Measurements from ENCODE around the gene LNPK. TPM values are rescaled to one million over a fixed set of nuclear protein-coding genes. Genes with fewer than 3 reads are reported as not detected.
"Not testable (repeated sequence)": the region's sequence is repeated elsewhere in the genome, so short reads cannot be mapped to it uniquely, and the experiment has no call there.

The LNPK gene, protein sequence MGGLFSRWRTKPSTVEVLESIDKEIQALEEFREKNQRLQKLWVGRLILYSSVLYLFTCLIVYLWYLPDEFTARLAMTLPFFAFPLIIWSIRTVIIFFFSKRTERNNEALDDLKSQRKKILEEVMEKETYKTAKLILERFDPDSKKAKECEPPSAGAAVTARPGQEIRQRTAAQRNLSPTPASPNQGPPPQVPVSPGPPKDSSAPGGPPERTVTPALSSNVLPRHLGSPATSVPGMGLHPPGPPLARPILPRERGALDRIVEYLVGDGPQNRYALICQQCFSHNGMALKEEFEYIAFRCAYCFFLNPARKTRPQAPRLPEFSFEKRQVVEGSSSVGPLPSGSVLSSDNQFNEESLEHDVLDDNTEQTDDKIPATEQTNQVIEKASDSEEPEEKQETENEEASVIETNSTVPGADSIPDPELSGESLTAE
- total RNA-seq, result 10 to 100 TPM; 28.6 to 33.4 TPM
- long read RNA-seq, full-length matches to known transcripts, result 31 of 39 reads
- long read RNA-seq, partial matches to known transcripts, result 2 of 39 reads
- long read RNA-seq, other reads (novel, unspliced or antisense), result 6 of 39 reads

GRCh38 chr2:176001916-176002687, at the start of gene LNPK:
LNPK (minus strand) TSS chr2:176002267; CDS start chr2:175995584, 6,683 bp downstream.
- intact Hi-C loops (cut with DNase I), result no loop called here
- DNase-seq (peak; percentile 93), ATAC-seq (peak; percentile 98 to 99)

GRCh38 chr2:176039375-176039774, 37.3 kb upstream of the LNPK start:
- no peak for ATAC-seq
- intact Hi-C loops (cut with DNase I), result no loop called here
- no peak for DNase-seq

GRCh38 chr2:176038694-176039093, 36.6 kb upstream of the LNPK start:
- DNase-seq (no peak), ATAC-seq (no peak)
- intact Hi-C loops (cut with DNase I), result no loop called here

DNA sequence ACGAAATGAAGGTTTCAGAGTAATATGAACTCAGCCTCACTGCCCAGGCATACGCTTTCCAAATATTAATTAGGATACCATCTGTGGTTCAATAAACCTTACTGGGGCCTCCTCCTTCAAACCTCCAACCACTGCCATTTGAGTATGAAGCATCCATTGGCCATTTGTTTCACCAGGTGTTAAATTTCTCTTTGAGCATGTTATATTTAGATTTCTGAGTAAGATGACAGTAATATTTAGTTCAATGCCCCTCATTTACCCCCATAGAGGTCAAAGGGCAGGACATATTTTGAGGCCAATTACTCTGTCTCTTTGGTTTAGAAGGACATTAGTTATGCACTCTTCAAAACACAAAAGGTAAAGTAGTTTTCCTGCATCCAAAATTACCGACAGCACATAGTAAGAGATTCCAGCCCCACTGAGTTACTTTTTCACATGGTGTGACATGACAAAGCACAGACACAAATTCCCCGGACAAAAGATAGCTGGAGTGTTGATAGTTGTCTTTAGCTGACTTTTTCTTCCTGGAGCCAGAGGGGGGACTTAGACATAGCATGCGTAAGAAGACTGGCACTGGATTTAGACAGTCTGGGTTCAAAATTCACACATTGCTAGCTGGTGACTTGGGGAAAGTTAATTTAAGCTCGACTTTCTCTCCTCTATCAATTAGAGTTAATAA, 33.1 kb upstream of the LNPK start:
- DNase-seq (no peak), ATAC-seq (peak; percentile 94 to 95)
- intact Hi-C loops (cut with DNase I), result no loop called here

DNA sequence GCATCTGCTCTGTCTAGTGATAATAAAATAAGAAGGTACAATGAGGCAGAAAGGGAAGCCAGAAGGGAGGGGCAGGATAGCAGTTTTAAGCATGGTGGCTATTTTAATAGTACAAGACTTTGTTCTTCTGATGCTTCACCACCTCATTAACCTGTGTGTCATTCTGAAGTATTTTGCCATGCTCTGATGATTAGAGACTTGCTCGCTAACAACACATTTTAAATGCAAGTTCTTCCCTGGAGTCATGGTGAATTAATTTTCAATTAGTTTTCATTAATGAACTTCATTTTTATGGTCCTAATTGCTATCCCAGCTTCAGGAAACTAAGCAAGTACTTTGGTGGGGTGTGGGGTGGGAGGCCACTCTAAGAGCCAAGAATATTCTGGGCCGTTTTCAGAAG, 25.7 kb upstream of the LNPK start:
- intact Hi-C loops (cut with DNase I), result no loop called here
- DNase-seq (no peak), ATAC-seq (no peak)

- intact Hi-C loops (cut with DNase I), result no loop called here
- ATAC-seq, result no peak
These were observed 23.9 kb upstream of the LNPK start for GRCh38 chr2:176025932-176026331.

DNA sequence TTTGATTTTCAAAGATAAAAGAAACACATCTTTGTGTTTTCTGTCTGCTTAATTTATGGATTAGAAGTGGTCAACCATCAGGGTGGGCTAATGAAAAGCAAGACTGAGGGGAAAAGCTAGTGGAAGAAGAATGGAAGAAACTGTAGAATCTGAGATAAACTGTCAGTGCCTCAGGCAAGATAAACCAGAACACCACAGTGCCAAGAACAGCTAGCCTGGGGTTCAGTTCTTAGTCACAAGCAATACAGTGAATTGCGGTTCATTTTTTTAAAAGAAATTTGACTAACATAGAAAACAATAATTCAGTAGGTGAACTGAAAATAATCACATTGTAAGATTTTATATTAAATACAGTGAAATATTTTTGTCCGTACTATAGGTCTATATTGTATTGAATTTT, 22.0 kb upstream of the LNPK start:
- intact Hi-C loops (cut with DNase I), result no loop called here
- DNase-seq, result no peak
- no peak for ATAC-seq

More at GRCh38 chr2:176025932-176026331, 23.9 kb upstream of the LNPK start:
- DNase-seq, result no peak

DNA sequence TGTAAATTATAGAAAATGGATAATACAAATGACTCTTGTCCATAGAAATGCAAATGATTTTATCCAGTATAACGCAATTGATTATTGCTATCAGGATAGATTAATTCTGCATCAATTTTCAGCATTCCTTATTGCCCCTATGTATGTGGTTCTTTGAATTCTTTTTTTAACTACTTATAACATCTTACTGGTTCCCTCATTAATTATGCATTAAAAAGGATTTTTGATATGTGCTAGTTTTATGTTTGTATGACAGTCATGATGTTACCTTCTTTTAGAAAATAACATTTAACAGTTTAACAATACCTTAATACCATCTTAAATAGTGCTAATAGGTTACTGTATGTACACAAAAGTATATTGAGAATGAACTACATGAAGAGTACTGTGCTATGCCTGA, 20.0 kb upstream of the LNPK start:
- intact Hi-C loops (cut with DNase I), result no loop called here
- DNase-seq (no peak), ATAC-seq (no peak)

GRCh38 chr2:176020400-176020799, 18.3 kb upstream of the LNPK start:
- DNase-seq (no peak), ATAC-seq (no peak)
- intact Hi-C loops (cut with DNase I), result no loop called here

DNA sequence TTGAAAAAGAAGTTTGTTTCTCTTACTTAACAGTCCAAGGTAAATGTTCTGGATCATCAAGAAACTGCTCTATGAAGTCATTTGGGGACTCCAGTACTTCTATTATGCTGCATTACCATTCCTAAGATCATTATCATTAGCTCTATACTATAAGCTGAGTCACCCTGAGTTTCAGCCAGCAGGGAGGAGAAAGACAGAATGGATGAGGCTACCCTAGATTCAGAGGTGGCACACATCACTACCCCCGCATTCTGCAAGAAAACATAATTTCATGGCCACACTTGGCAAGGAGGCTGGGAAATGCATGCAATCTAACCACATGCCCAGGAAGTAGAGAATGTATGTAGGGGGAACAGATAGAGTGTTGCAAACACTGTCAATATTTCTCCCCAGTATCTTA, 16.6 kb upstream of the LNPK start:
- intact Hi-C loops (cut with DNase I), result no loop called here
- ATAC-seq (no peak), DNase-seq (no peak)

GRCh38 chr2:176009445-176009844, 7.4 kb upstream of the LNPK start:
- DNase-seq (no peak), ATAC-seq (no peak)
- intact Hi-C loops (cut with DNase I), result no loop called here

GRCh38 chr2:176004934-176005333, 2.9 kb upstream of the LNPK start:
- intact Hi-C loops (cut with DNase I), result no loop called here

GRCh38 chr2:176003958-176004357, 1.9 kb upstream of the LNPK start:
- intact Hi-C loops (cut with DNase I), result no loop called here
- DNase-seq (no peak), ATAC-seq (no peak)

More at GRCh38 chr2:176004934-176005333, 2.9 kb upstream of the LNPK start:
- no peak for DNase-seq
- ATAC-seq, result no peak

GRCh38 chr2:176002688-176003210, 682 bp upstream of the LNPK start:
- ATAC-seq, result peak; percentile 20 to 53
- intact Hi-C loops (cut with DNase I), result no loop called here
- DNase-seq, result peak; percentile 22

GRCh38 chr2:176001281-176001915, 669 bp downstream of the LNPK start:
- ATAC-seq, result peak; percentile 58 to 68
- DNase-seq, result peak; percentile 42
- intact Hi-C loops (cut with DNase I), result no loop called here

- DNase-seq (no peak), ATAC-seq (no peak)
- intact Hi-C loops (cut with DNase I), result no loop called here
These were observed 2.7 kb downstream of the LNPK start for GRCh38 chr2:175999283-175999819.

GRCh38 chr2:175990099-175990498, 12.0 kb downstream of the LNPK start:
- peak; percentile 18 for DNase-seq
- peak; percentile 36 to 61 for ATAC-seq
- intact Hi-C loops (cut with DNase I), result no loop called here

DNA sequence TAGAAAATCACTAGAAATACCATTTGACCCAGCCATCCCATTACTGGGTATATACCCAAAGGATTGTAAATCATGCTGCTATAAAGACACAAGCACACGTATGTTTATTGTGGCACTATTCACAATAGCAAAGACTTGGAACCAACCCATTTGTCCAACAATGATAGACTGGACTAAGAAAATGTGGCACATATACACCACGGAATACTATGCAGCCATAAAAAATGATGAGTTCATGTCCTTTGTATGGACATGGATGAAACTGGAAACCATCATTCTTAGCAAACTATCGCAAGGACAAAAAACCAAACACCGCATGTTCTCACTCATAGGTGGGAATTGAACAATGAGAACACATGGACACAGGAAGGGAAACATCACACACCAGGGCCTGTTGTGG, 14.9 kb downstream of the LNPK start:
- DNase-seq; intact Hi-C loops (cut with DNase I); ATAC-seq: not testable (repeated sequence)

- no peak for ATAC-seq
- intact Hi-C loops (cut with DNase I), result no loop called here
- no peak for DNase-seq
These were observed 17.2 kb downstream of the LNPK start for GRCh38 chr2:175984846-175985245.
